Mesenchymal stem cell (in vitro differentiated cells and primary cell): ENCODE data around the gene FOXA1.

ENCODE experiments used
- DNase-seq: peaks from one replicate; pipeline ENCODE4 v3.0.0-alpha.2; 2013
- H2AFZ ChIP-seq: one replicate; pipeline ENCODE4 v1.6.1; 2013; ENCODE audit warnings: low read depth, mild to moderate bottlenecking, control low read depth, inconsistent platforms, low read length, moderate library complexity
- H2AK5ac ChIP-seq: 2 replicates; pipeline ENCODE4 v1.6.1; 2013; ENCODE audit warnings: low read length, moderate library complexity, mild to moderate bottlenecking, inconsistent platforms; ENCODE audit not compliant: severe bottlenecking
- H2BK120ac ChIP-seq: one replicate; pipeline ENCODE4 v1.6.1; 2013; ENCODE audit warnings: low read depth, mild to moderate bottlenecking, inconsistent platforms, low read length, moderate library complexity
- H2BK12ac ChIP-seq, 2 experiments: one replicate each; pipeline ENCODE4 v1.6.1; 2013; ENCODE audit warnings: inconsistent platforms in 2 of 2, low read length in 2 of 2, mild to moderate bottlenecking in 2 of 2, moderate library complexity in 2 of 2, control low read depth in 1 of 2
- H2BK15ac ChIP-seq: one replicate; pipeline ENCODE4 v1.6.1; 2013; ENCODE audit warnings: mild to moderate bottlenecking, low read depth, inconsistent platforms; ENCODE audit not compliant: poor library complexity, severe bottlenecking
- H2BK5ac ChIP-seq: 2 replicates; pipeline ENCODE4 v1.6.1; 2013; ENCODE audit warnings: low read depth, mild to moderate bottlenecking, low read length, control low read depth, inconsistent platforms; ENCODE audit not compliant: poor library complexity, severe bottlenecking
- H3K14ac ChIP-seq, 2 experiments: one replicate each; pipeline ENCODE4 v1.6.1; 2013; ENCODE audit warnings: inconsistent platforms in 2 of 2, low read length in 2 of 2, control low read depth in 1 of 2, mild to moderate bottlenecking in 1 of 2, moderate library complexity in 1 of 2
- H3K18ac ChIP-seq, 2 experiments: one replicate each; pipeline ENCODE4 v1.6.1; 2013; ENCODE audit warnings: inconsistent platforms in 2 of 2, low read length in 2 of 2, control low read depth in 1 of 2, low read depth in 1 of 2, mild to moderate bottlenecking in 1 of 2
- H3K23ac ChIP-seq, 2 experiments: one replicate each; pipeline ENCODE4 v1.6.1; 2013; ENCODE audit warnings: inconsistent platforms in 2 of 2, low read length in 2 of 2, mild to moderate bottlenecking in 2 of 2, moderate library complexity in 2 of 2, control low read depth in 1 of 2
- H3K27ac ChIP-seq: 2 replicates; pipeline ENCODE4 v1.5.1; 2013; ENCODE audit warnings: mild to moderate bottlenecking, moderate library complexity, low read length, control low read depth, inconsistent platforms; ENCODE audit not compliant: poor library complexity, severe bottlenecking
- H3K27me3 ChIP-seq, 2 experiments: 2 replicates each; pipeline versions ENCODE4 v1.6.1 to v1.7.0; 2013; ENCODE audit warnings: low read length in 2 of 2, mild to moderate bottlenecking in 2 of 2, moderate library complexity in 2 of 2, control low read depth in 1 of 2, inconsistent platforms in 1 of 2; ENCODE audit not compliant: control insufficient read depth in 1 of 2, insufficient read depth in 1 of 2
- H3K36me3 ChIP-seq, 2 experiments: 2 replicates each; pipeline versions ENCODE4 v1.6.1 to v1.7.0; 2013; ENCODE audit warnings: low read length in 2 of 2, control low read depth in 1 of 2, inconsistent platforms in 1 of 2, low read depth in 1 of 2, mild to moderate bottlenecking in 1 of 2; ENCODE audit not compliant: insufficient read depth in 2 of 2, control insufficient read depth in 1 of 2
- H3K4ac ChIP-seq, 2 experiments: one replicate each; pipeline ENCODE4 v1.6.1; 2013; ENCODE audit warnings: inconsistent platforms in 2 of 2, low read length in 2 of 2, mild to moderate bottlenecking in 2 of 2, moderate library complexity in 2 of 2, control low read depth in 1 of 2, low read depth in 1 of 2
- H3K4me1 ChIP-seq: 2 replicates; pipeline ENCODE4 v1.6.1; 2013; ENCODE audit warnings: low read depth, low read length, control low read depth; ENCODE audit not compliant: control insufficient read depth, insufficient read depth
- H3K4me2 ChIP-seq: 2 replicates; pipeline ENCODE4 v1.6.1; 2013; ENCODE audit warnings: low read length, mild to moderate bottlenecking, inconsistent platforms; ENCODE audit not compliant: poor library complexity, severe bottlenecking
- H3K4me3 ChIP-seq, 2 experiments: 2 replicates each; pipeline versions ENCODE4 v1.5.1 to v1.7.0; 2013; ENCODE audit warnings: low read length in 2 of 2, mild to moderate bottlenecking in 2 of 2, control low read depth in 1 of 2, low read depth in 1 of 2; ENCODE audit not compliant: insufficient read depth in 1 of 2
- H3K79me1 ChIP-seq: replicated peaks from 2 replicates; pipeline ENCODE4 v1.6.1; 2013; ENCODE audit warnings: mild to moderate bottlenecking, control low read depth, low read length, inconsistent platforms; ENCODE audit not compliant: poor library complexity, severe bottlenecking
- H3K9ac ChIP-seq: 2 replicates; pipeline ENCODE4 v1.7.0; 2013; ENCODE audit warnings: mild to moderate bottlenecking, low read length, moderate library complexity
- H3K9me3 ChIP-seq: 2 replicates; pipeline ENCODE4 v1.7.0; 2013; ENCODE audit warnings: mild to moderate bottlenecking, low read length; ENCODE audit not compliant: control insufficient read depth
- H4K8ac ChIP-seq: one replicate; pipeline ENCODE4 v1.6.1; 2013; ENCODE audit warnings: inconsistent platforms, mild to moderate bottlenecking, low read length, moderate library complexity
- H4K91ac ChIP-seq: one replicate; pipeline ENCODE4 v1.6.1; 2013; ENCODE audit warnings: mild to moderate bottlenecking, low read length, inconsistent platforms
- WGBS: methylation state at CpG from one replicate; pipeline ENCODE4 v1.1.7; 2013; ENCODE audit warnings: mixed read lengths; 5-methylcytosine and 5-hydroxymethylcytosine counted together

FOXA1 gene

DNA sequence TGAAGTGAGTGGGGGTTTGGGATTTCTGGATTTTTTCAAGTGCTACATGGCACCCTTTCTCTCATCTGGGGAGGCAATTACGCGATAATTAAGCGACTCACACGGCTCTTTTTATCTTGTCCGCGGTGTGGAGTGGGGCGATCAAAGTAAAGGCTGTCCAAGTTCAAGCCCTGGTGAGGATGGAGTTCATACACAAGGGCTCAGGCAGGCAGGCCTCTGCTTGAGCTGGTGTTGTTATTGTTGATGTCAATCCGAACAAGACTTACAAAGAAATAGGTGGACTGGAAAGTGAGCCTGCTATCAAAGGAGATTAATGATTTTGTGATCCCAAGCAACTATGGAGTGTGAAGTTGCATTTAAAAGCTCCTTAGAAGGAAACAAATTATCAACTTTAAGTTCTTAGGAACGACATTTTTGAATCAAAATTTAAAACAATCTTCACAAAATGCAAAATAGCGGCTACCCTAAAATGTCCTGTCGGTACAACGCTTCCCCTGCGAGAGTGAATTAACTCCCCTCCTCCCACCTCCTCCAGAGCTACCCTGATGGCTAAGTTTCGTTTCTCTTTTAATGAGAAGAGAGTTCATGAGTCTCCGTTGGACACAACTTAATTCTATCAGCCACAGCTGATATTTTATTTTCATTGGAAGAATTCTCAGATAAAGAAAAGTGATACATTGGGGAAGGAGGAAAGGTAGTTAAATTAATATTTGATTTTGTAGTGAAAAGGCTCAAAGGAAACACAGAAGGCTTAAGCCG is 5.9 kb downstream of the FOXA1 start:
- no peak overlapping the region for H2AFZ ChIP-seq
- no peak overlapping the region for H3K4me3 ChIP-seq

DNA sequence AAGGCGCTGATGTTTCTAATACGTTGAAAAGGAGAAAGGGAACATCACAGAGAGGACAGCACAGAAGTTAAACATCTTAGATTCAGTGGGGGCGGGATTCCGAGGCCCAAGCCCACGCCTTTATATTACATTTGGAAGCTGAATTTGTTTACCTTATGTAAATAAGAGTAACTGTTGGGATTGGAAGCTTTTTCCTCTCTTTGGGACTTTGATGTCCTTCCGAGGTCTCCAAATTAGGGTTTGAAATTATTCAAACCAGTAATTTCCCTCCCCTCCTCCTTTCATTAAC is 6.4 kb downstream of the FOXA1 start:
- H2BK5ac ChIP-seq, result no peak overlapping the region
- H3K4me3 ChIP-seq, result no peak overlapping the region
- peaks cover 0 to 6% of the 10 kb centered on the region in 2 experiments for H3K36me3 ChIP-seq
- peaks cover 88 to 96% of the 10 kb centered on the region in 2 experiments for H3K27me3 ChIP-seq
- no peak overlapping the region for H3K4ac ChIP-seq
- no peak overlapping the region for H3K23ac ChIP-seq
- no peak overlapping the region for H4K8ac ChIP-seq
- peak overlapping the region; percentile 78 for H3K4me2 ChIP-seq
- no peak overlapping the region for H3K27ac ChIP-seq
- 0% methylated on average over 5 of the region's 6 CpGs for WGBS
- no peak overlapping the region for H2AK5ac ChIP-seq
- H3K9ac ChIP-seq, result no peak overlapping the region
- no peak overlapping the region for H3K14ac ChIP-seq
- peaks cover 37% of the 10 kb centered on the region for H3K4me1 ChIP-seq
- H3K9me3 ChIP-seq, result no peaks in the 10 kb centered on the region
- no peaks in the 10 kb centered on the region for H3K79me1 ChIP-seq
- H4K91ac ChIP-seq, result no peak overlapping the region
- H2BK12ac ChIP-seq, result no peak overlapping the region
- no peak overlapping the region for H2BK120ac ChIP-seq
- DNase-seq, result peak; percentile 20
- H2AFZ ChIP-seq, result no peak overlapping the region
- H2BK15ac ChIP-seq, result no peak overlapping the region
- no peak overlapping the region for H3K18ac ChIP-seq

More for the DNA sequence above, 5.9 kb downstream of the FOXA1 start:
- no peak overlapping the region for H3K14ac ChIP-seq
- no peak overlapping the region for H3K18ac ChIP-seq
- under 1% methylated on average over 13 of the region's 16 CpGs for WGBS
- no peak overlapping the region for H3K9ac ChIP-seq
- no peak overlapping the region for H2AK5ac ChIP-seq
- DNase-seq, result peak; percentile 13
- peaks cover 34% of the 10 kb centered on the region for H3K4me1 ChIP-seq
- H2BK5ac ChIP-seq, result no peak overlapping the region
- H2BK120ac ChIP-seq, result no peak overlapping the region
- no peak overlapping the region for H3K4ac ChIP-seq
- no peaks in the 10 kb centered on the region for H3K9me3 ChIP-seq
- H2BK15ac ChIP-seq, result no peak overlapping the region
- no peak overlapping the region for H2BK12ac ChIP-seq
- no peak overlapping the region for H4K91ac ChIP-seq
- H4K8ac ChIP-seq, result no peak overlapping the region
- no peak overlapping the region for H3K27ac ChIP-seq
- peaks cover 83 to 94% of the 10 kb centered on the region in 2 experiments for H3K27me3 ChIP-seq
- no peaks in the 10 kb centered on the region for H3K79me1 ChIP-seq
- H3K23ac ChIP-seq, result no peak overlapping the region
- H3K4me2 ChIP-seq, result no peak overlapping the region
- peaks cover 0 to 4% of the 10 kb centered on the region in 2 experiments for H3K36me3 ChIP-seq

DNA sequence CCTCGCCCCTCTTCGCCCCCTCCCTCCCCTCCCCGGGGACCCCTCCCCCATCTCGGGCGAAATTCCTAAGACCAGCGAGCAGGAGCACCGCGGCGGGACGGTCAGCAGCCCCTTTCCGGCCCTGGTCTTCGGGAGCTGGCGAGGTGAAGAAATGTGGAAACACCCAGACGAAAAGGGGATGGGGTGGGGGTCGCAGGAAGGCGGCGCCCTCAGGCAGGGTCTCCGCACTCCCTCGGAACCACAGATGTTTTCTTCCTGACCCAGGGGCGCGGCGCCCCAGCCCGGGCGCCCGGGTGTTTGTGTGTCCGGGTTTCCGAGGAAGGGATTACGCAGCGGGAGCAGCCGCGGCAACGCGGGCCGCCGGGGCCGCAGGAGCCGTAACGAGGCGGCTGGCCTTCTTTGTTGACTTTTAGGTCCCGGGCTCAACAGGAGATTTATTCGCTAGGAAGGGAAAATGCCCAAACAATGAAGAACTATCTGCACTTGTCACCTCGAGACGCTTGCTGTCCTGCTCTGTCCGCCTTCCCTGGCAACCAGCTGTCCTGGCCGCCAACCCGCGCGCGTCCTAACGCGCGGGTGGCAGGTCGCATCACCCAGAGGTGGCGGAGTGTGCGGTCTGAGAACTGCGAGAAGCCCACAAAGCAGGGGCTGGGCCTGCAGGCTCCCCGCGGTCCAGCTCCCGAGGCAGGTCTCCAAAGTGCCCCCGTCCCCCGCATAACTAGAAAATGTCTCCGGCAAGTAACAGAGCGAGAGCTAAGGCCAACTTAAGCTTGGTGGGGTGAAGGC is 7.0 kb downstream of the FOXA1 start:
- Histone ChIP-seq H3K4me1 (peaks cover 42% of the 10 kb centered on the region), H3K14ac (peak overlapping the region in 1 of 2 experiments; percentile 57), H2BK120ac (no peak overlapping the region), H3K4ac (no peak overlapping the region), H2BK15ac (no peak overlapping the region), H2AK5ac (no peak overlapping the region), H3K9ac (no peak overlapping the region), H3K23ac (peak overlapping the region in 1 of 2 experiments; percentile 24), H2AFZ (no peak overlapping the region), H4K8ac (no peak overlapping the region), H3K27me3 (peaks cover 89 to 96% of the 10 kb centered on the region in 2 experiments), H3K4me3 (peak overlapping the region in 1 of 2 experiments; percentile 28), H3K18ac (peak overlapping the region in 1 of 2 experiments; percentile 21), H3K36me3 (peaks cover 0 to 7% of the 10 kb centered on the region in 2 experiments), H3K9me3 (no peaks in the 10 kb centered on the region), H4K91ac (no peak overlapping the region), H3K79me1 (no peaks in the 10 kb centered on the region), H3K27ac (no peak overlapping the region), H2BK5ac (no peak overlapping the region), H2BK12ac (no peak overlapping the region), H3K4me2 (peak overlapping the region; percentile 78)
- DNase-seq, result peak; percentile 47
- WGBS, result 1% methylated on average over 60 of the region's 63 CpGs

DNA sequence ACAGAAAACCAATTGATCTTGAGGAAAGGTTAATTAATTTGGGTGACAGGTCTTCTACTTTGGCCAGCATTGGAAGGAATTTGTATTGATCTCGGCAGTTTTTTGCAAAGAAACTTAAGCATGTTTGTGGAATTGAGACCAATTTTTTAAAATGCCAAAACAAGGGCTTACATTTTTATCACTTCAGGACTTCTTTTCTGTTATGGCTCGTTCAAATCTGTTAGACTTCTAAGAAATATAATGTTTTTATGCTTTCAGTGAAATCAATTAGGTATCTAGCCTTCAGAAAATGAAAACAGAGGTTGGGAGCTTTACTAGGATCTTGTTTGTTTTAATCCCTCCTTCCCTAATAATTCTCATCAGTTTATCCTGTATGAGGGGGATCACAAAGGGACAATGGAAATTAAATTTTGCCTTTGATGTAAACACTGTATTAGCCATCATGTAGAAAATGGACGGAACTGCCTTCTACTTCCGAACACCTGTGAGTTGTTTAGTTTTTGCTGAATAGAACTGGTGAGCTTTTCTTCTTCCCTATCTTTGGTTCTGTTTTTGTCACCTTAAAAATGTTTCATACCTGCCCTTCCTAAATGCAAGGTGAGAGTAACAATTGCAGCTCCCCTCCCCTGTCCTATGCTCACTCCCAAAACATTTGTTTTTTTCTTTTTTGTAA is 7.8 kb downstream of the FOXA1 start:
- peak; percentile 22 for DNase-seq
- H3K23ac ChIP-seq, result no peak overlapping the region
- no peak overlapping the region for H2BK120ac ChIP-seq
- no peak overlapping the region for H3K18ac ChIP-seq
- no peak overlapping the region for H3K27ac ChIP-seq
- no peak overlapping the region for H3K9ac ChIP-seq
- H3K36me3 ChIP-seq, result peaks cover 0 to 7% of the 10 kb centered on the region in 2 experiments
- no peak overlapping the region for H2BK12ac ChIP-seq
- H3K4me2 ChIP-seq, result no peak overlapping the region
- 71% methylated on average over 1 of the region's 4 CpGs for WGBS
- no peak overlapping the region for H2BK5ac ChIP-seq
- no peak overlapping the region for H2AK5ac ChIP-seq
- H4K8ac ChIP-seq, result no peak overlapping the region
- no peak overlapping the region for H2AFZ ChIP-seq
- H2BK15ac ChIP-seq, result no peak overlapping the region
- peaks cover 41% of the 10 kb centered on the region for H3K4me1 ChIP-seq
- H3K9me3 ChIP-seq, result no peaks in the 10 kb centered on the region
- H3K4ac ChIP-seq, result no peak overlapping the region
- H3K4me3 ChIP-seq, result no peak overlapping the region
- no peaks in the 10 kb centered on the region for H3K79me1 ChIP-seq
- no peak overlapping the region for H4K91ac ChIP-seq
- peaks cover 82 to 96% of the 10 kb centered on the region in 2 experiments for H3K27me3 ChIP-seq
- no peak overlapping the region for H3K14ac ChIP-seq
